Raji (cell line): Measurements from ENCODE around the gene NAA25.

ENCODE experiments used
- POLR2A ChIP-seq: IDR thresholded peaks from 2 replicates; pipeline ENCODE4 v1.6.1; 2011; ENCODE audit warnings: low read depth, low read length, control low read depth; ENCODE audit not compliant: insufficient read depth

NAA25 gene

GRCh38 chr12:112020947-112021457, 87.6 kb downstream of the NAA25 start:
- TF ChIP-seq POLR2A, result no peak

GRCh38 chr12:112018571-112019237, 89.9 kb downstream of the NAA25 start:
- no peak for TF ChIP-seq POLR2A

GRCh38 chr12:112017041-112017440, 91.5 kb downstream of the NAA25 start:
- no peak for TF ChIP-seq POLR2A

GRCh38 chr12:112015938-112016337, 92.6 kb downstream of the NAA25 start:
- no peak for TF ChIP-seq POLR2A

- peak; percentile 90 for TF ChIP-seq POLR2A
These were observed 94.8 kb downstream of the NAA25 start for GRCh38 chr12:112013601-112014402.

GRCh38 chr12:112012775-112013600, 95.6 kb downstream of the NAA25 start, which contains the start of the genes ERP29 and TMEM116:
Gene ERP29, plus strand, starts transcription at chr12:112013426. Its CDS starts 40 bp downstream, at chr12:112013466.
Gene TMEM116, minus strand, starts transcription at chr12:112013165. Its CDS starts 7,895 bp downstream, at chr12:112005270.
- peak; percentile 98 for TF ChIP-seq POLR2A

- no peak for TF ChIP-seq POLR2A
These were observed 96.9 kb downstream of the NAA25 start for GRCh38 chr12:112011685-112012084.

GRCh38 chr12:112010415-112011344, 97.9 kb downstream of the NAA25 start:
- no peak; the same call in 1 of the 2 replicates for TF ChIP-seq POLR2A

GRCh38 chr12:112008918-112009317, 99.7 kb downstream of the NAA25 start:
- TF ChIP-seq POLR2A, result no peak

- no peak for TF ChIP-seq POLR2A
These were observed 100.6 kb downstream of the NAA25 start for GRCh38 chr12:112007945-112008344.

- TF ChIP-seq POLR2A, result no peak
These were observed 102.9 kb downstream of the NAA25 start for GRCh38 chr12:112005419-112006395.

- no peak for TF ChIP-seq POLR2A
These were observed 104.5 kb downstream of the NAA25 start for GRCh38 chr12:112004041-112004440.

GRCh38 chr12:112001576-112001975, 107.0 kb downstream of the NAA25 start:
- no peak for TF ChIP-seq POLR2A
